AG10803 (cell line): Measurements from ENCODE around the gene MAP3K1.

Experiments used
- DNase-seq: peaks from one replicate; pipeline ENCODE4 v3.0.0; 2010; ENCODE audit warnings: low read depth
- H3K4me3 ChIP-seq: 2 replicates; pipeline ENCODE4 v1.5.1; 2011; ENCODE audit warnings: mild to moderate bottlenecking, low read length, control low read depth
- TF ChIP-seq, protein P1 (sequence below): conservative IDR thresholded peaks from 2 replicates; pipeline ENCODE4 v1.5.1; 2011; ENCODE audit warnings: mild to moderate bottlenecking, low read length, control low read depth, inconsistent platforms

MAP3K1 gene

GRCh38 chr5:56803894-56804293 lies 11.5 kb upstream of the MAP3K1 start:
- H3K4me3 ChIP-seq: no peak overlapping the region
- no peak for DNase-seq
- TF ChIP-seq, protein P1, sequence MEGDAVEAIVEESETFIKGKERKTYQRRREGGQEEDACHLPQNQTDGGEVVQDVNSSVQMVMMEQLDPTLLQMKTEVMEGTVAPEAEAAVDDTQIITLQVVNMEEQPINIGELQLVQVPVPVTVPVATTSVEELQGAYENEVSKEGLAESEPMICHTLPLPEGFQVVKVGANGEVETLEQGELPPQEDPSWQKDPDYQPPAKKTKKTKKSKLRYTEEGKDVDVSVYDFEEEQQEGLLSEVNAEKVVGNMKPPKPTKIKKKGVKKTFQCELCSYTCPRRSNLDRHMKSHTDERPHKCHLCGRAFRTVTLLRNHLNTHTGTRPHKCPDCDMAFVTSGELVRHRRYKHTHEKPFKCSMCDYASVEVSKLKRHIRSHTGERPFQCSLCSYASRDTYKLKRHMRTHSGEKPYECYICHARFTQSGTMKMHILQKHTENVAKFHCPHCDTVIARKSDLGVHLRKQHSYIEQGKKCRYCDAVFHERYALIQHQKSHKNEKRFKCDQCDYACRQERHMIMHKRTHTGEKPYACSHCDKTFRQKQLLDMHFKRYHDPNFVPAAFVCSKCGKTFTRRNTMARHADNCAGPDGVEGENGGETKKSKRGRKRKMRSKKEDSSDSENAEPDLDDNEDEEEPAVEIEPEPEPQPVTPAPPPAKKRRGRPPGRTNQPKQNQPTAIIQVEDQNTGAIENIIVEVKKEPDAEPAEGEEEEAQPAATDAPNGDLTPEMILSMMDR: no peak

GRCh38 chr5:56807679-56808078 lies 7.7 kb upstream of the MAP3K1 start:
- no peak overlapping the region for H3K4me3 ChIP-seq
- TF ChIP-seq, protein P1: no peak

GRCh38 chr5:56808211-56808610 lies 7.1 kb upstream of the MAP3K1 start:
- TF ChIP-seq, protein P1: no peak
- DNase-seq: no peak
- H3K4me3 ChIP-seq: no peak overlapping the region

More at GRCh38 chr5:56807679-56808078, 7.7 kb upstream of the MAP3K1 start:
- DNase-seq: no peak

- TF ChIP-seq, protein P1: no peak
- DNase-seq: no peak
Measured at GRCh38 chr5:56810826-56811225, 4.5 kb upstream of the MAP3K1 start.

DNA sequence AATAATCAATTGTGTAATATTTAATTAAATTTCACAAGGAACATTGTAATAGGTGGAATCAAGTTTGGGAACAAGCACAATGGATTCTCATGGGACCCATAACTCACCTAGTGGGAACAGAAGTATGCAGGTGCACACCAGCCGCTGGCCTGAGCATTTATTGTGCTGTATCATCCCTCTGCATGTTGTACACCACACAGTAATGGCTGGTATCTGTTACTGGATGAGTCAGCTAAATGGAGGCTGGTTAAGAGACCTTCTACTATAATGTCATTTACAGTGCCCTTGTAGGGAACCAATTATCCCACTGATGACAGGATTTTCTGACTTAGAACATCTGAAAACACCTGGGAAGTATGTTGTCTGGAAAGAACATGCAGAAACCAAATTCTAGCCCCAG lies 3.2 kb upstream of the MAP3K1 start:
- H3K4me3 ChIP-seq: no peak overlapping the region
- DNase-seq: no peak
- TF ChIP-seq, protein P1: no peak

More at GRCh38 chr5:56810826-56811225, 4.5 kb upstream of the MAP3K1 start:
- H3K4me3 ChIP-seq: no peak overlapping the region

DNA sequence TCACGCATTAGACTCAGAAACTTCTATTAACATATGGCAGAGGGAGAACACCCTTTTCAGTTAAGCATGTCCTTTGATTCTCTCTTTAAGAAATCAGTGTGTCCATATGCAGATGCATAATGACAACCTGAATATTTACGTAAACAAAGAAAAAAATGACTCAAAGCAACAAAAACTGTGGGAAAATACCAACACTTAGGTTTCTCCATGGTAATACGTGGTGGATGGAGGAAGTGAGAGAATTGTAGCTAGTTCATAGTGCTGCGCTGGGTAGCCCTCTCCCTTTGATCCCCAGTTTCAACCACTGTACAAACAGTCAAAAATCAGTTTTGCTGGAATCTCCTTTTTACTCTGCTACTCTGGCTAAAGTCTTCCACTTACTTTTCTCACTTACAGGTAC lies 2.0 kb upstream of the MAP3K1 start:
- TF ChIP-seq, protein P1: no peak
- no peak overlapping the region for H3K4me3 ChIP-seq
- no peak for DNase-seq

- TF ChIP-seq, protein P1: no peak
- no peak for DNase-seq
- peak overlapping the region; percentile 82 for H3K4me3 ChIP-seq
Measured at GRCh38 chr5:56814361-56814962, 887 bp upstream of the MAP3K1 start.
